ENCODE results near the gene SCARB1.

DNA sequence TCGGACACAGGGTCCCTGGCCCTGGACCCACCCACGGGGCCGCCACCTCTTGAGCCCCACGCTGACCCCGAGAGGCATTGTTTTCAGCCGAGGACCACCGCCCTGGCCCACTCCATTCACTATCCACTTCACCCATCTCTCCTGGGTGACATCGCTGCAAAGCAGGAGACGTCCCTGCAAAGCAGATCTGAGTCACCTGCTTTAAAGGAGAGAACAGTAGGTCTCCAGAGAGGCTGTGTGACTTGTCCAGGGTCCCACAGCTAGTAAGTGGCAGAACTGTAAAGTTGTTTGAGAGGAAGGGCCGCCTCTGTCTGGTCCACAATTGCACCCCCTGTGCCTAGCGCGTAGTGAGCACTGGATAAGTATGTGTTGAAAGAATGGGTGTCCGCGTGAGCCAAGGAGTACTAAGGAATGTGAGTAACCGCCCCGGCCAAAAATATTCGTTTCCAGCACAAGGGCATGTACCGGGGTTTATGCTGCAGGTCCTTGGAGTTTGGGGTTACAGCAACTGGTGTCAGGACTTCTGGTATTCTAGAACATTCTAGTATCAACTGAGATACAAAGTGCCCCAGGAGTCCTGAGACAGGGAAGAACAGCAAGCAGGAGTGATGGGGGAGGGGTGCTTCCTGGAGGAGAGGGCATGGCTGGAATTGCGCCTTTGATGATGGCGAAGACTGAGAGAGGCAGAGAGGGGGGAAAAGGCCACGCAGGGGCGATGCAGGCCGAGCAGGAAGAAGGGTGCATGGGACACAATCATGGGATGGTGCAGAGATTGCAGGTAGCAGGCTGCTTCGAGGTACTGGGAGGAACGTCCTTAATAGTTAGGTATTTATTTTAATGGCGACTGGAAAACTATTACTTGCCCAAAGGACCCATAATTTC lies 91.1 kb downstream of the SCARB1 start:
- TF ChIP-seq, protein P1, sequence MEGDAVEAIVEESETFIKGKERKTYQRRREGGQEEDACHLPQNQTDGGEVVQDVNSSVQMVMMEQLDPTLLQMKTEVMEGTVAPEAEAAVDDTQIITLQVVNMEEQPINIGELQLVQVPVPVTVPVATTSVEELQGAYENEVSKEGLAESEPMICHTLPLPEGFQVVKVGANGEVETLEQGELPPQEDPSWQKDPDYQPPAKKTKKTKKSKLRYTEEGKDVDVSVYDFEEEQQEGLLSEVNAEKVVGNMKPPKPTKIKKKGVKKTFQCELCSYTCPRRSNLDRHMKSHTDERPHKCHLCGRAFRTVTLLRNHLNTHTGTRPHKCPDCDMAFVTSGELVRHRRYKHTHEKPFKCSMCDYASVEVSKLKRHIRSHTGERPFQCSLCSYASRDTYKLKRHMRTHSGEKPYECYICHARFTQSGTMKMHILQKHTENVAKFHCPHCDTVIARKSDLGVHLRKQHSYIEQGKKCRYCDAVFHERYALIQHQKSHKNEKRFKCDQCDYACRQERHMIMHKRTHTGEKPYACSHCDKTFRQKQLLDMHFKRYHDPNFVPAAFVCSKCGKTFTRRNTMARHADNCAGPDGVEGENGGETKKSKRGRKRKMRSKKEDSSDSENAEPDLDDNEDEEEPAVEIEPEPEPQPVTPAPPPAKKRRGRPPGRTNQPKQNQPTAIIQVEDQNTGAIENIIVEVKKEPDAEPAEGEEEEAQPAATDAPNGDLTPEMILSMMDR (IDR thresholded peaks at IDR 0.05) = no peak
- TF ChIP-seq POLR2A (IDR thresholded peaks at IDR 0.05) = no peak

Data from right lobe of liver (tissue), 4 donors.